CD4-positive, alpha-beta T cell (primary cell): ENCODE results near the gene ALDH3B1. TPM values are rescaled to one million over a fixed set of nuclear protein-coding genes. Genes with fewer than 3 reads are reported as not detected.

Source experiments
- ATAC-seq: fragments of 200-7000 bp; cut with Tn5 transposase; one replicate; pipeline ENCODE4 v1.10.0; 2022; ENCODE audit warnings: mild to moderate bottlenecking; ENCODE audit not compliant: poor library complexity
- CTCF ChIA-PET: fragments of 350-600 bp; sonication (Branson Sonifier 250); formaldehyde crosslinking; loops from one replicate; lab custom pipeline; 2021; ENCODE audit warnings: antibody characterized with exemption, inconsistent platforms; lab: Charles Lee
- POLR2A ChIA-PET: fragments of 350-600 bp; sonication (Branson Sonifier 250); formaldehyde crosslinking; loops from one replicate; lab custom pipeline; 2021; ENCODE audit warnings: antibody characterized with exemption, inconsistent platforms; lab: Charles Lee
- DNase-seq, 14 experiments: peaks; one replicate each; pipeline ENCODE4 v3.0.0-alpha.2; 2013 to 2020; ENCODE audit warnings: mixed read lengths in 2 of 14
- H3K27ac ChIP-seq, 2 donors: one replicate each; pipeline versions ENCODE4 v1.5.1 to v1.7.0; 2013; ENCODE audit warnings: low read length in 2 of 2, low read depth in 1 of 2, mild to moderate bottlenecking in 1 of 2
- H3K27me3 ChIP-seq, 2 experiments: 1 replicate in 1 of 2; 2 replicates in 1 of 2; pipeline versions ENCODE4 v1.6.1 to v1.7.0; 2013; ENCODE audit warnings: low read length in 2 of 2, control low read depth in 1 of 2, mild to moderate bottlenecking in 1 of 2, moderate library complexity in 1 of 2; ENCODE audit not compliant: insufficient read depth in 2 of 2, control insufficient read depth in 1 of 2
- H3K36me3 ChIP-seq: one replicate; pipeline ENCODE4 v1.6.1; 2013; ENCODE audit warnings: low read length, control low read depth; ENCODE audit not compliant: insufficient read depth
- H3K4me1 ChIP-seq: one replicate; pipeline ENCODE4 v1.6.1; 2013; ENCODE audit warnings: low read length, control low read depth; ENCODE audit not compliant: insufficient read depth
- H3K4me3 ChIP-seq: one replicate; pipeline ENCODE4 v1.5.1; 2013; ENCODE audit warnings: mild to moderate bottlenecking, low read length, moderate library complexity
- H3K9me3 ChIP-seq, 2 experiments: 1 replicate in 1 of 2; 2 replicates in 1 of 2; pipeline versions ENCODE4 v1.6.1 to v1.7.0; 2013; ENCODE audit warnings: low read length in 2 of 2, mild to moderate bottlenecking in 2 of 2, control low read depth in 1 of 2, moderate library complexity in 1 of 2; ENCODE audit not compliant: control insufficient read depth in 1 of 2, insufficient read depth in 1 of 2
- H3K27ac Mint-ChIP-seq: one replicate; pipeline ENCODE4 v1.8.0; 2020; ENCODE audit warnings: mixed read lengths
- H3K27me3 Mint-ChIP-seq: one replicate; pipeline ENCODE4 v1.8.0; 2021; ENCODE audit warnings: mixed read lengths
- H3K36me3 Mint-ChIP-seq: one replicate; pipeline ENCODE4 v1.8.0; 2021; ENCODE audit warnings: low read depth, mixed read lengths
- H3K4me1 Mint-ChIP-seq: one replicate; pipeline ENCODE4 v1.8.0; 2021; ENCODE audit warnings: low read depth, mixed read lengths
- H3K4me3 Mint-ChIP-seq: one replicate; pipeline ENCODE4 v1.8.0; 2020; ENCODE audit warnings: mild to moderate bottlenecking, mixed read lengths
- H3K9me3 Mint-ChIP-seq: one replicate; pipeline ENCODE4 v1.8.0; 2020; ENCODE audit warnings: mixed read lengths
- intact Hi-C, 2 experiments: fragments of 100-400 bp; cut with DNase I in 1 of 2; cut with micrococcal nuclease in 1 of 2; formaldehyde crosslinking; loops; one replicate each; pipeline versions ENCODE4 v1.15.1 to v1.9.0; 2023 to 2025; cut with DNase I, micrococcal nuclease
- total RNA-seq, 174 experiments: library from RNA in 2 of 174; stranded (reverse) in 2 of 174; gene quantifications; one replicate each; pipeline ENCODE4 v1.2.3 and lab custom pipeline; 2021 to 2026
- TF ChIP-seq, protein P1 (sequence below): fragments of 200-600 bp; IDR thresholded peaks from one replicate; pipeline ENCODE4 v1.8.0; 2022; ENCODE audit warnings: antibody characterized with exemption, mild to moderate bottlenecking

ALDH3B1 gene
- total RNA-seq, 2 experiments from 2014 or later = 0.34 to 0.44 TPM

DNA sequence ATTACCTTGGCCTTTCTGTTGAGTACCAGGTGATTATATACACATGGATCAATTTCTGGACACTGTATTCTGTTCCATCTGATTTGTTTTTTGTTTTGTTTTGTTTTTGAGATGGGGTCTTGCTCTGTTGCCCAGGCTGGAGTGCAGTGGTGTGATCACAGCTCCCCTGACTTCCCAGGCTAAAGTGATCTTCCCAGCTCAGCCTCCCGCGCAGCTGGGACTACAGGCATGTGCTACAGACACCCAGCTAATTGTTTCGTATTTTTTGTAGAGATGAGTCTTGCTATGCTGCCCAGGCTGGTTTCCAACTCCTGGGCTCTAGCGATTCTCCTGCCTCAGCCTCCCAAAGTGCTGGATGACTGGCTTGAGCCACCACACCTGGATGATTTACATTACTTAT lies 47.7 kb downstream of the ALDH3B1 start:
- Mint-ChIP-seq H3K4me1 (no peaks in the 10 kb centered on the region), H3K9me3 (no peaks in the 10 kb centered on the region), H3K27me3 (no peaks in the 10 kb centered on the region), H3K4me3 (no peak overlapping the region), H3K36me3 (peaks cover 9% of the 10 kb centered on the region), H3K27ac (no peak overlapping the region)
- Histone ChIP-seq H3K4me3 (no peak overlapping the region), H3K4me1 (no peaks in the 10 kb centered on the region), H3K9me3 (no peaks in the 10 kb centered on the region), H3K27me3 (no peaks in the 10 kb centered on the region), H3K36me3 (peaks cover 8% of the 10 kb centered on the region), H3K27ac (no peak overlapping the region)
- DNase-seq = no peak
- ChIA-PET POLR2A (no interaction called here), CTCF (no interaction called here)
- no peak for ATAC-seq
- TF ChIP-seq, protein P1, sequence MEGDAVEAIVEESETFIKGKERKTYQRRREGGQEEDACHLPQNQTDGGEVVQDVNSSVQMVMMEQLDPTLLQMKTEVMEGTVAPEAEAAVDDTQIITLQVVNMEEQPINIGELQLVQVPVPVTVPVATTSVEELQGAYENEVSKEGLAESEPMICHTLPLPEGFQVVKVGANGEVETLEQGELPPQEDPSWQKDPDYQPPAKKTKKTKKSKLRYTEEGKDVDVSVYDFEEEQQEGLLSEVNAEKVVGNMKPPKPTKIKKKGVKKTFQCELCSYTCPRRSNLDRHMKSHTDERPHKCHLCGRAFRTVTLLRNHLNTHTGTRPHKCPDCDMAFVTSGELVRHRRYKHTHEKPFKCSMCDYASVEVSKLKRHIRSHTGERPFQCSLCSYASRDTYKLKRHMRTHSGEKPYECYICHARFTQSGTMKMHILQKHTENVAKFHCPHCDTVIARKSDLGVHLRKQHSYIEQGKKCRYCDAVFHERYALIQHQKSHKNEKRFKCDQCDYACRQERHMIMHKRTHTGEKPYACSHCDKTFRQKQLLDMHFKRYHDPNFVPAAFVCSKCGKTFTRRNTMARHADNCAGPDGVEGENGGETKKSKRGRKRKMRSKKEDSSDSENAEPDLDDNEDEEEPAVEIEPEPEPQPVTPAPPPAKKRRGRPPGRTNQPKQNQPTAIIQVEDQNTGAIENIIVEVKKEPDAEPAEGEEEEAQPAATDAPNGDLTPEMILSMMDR = no peak
- intact Hi-C loops = no loop called here

DNA sequence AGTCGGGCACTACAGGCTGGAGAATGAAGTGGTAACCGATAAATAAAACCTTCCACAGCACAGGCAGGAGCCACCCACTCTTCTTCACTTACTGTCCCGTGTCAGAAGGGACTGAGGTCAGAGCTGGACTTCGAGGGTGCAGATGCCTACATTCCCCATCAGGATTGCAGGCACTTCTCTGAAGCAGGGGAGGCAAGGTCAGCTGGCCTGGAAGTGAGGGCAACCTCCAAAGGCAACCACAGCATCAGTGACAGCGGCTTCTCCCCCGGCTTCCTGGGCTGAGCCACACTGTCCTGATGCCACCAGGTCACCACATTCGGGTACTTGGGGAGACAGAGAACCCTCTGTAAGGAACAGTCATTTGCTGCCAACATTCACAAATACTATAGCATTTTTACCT lies 51.4 kb downstream of the ALDH3B1 start:
- no peaks in the 10 kb centered on the region for H3K9me3 ChIP-seq
- H3K27ac Mint-ChIP-seq = no peak overlapping the region
- peaks cover 3% of the 10 kb centered on the region for H3K36me3 ChIP-seq
- ChIA-PET CTCF (interaction anchor here (0.6 kb wide), 1 partner anchor 142 kb away, joined by 3 read pairs; no protein-coding TSS in a partner anchor), POLR2A (no interaction called here)
- no peak overlapping the region for H3K4me3 Mint-ChIP-seq
- ATAC-seq = no peak
- no peaks in the 10 kb centered on the region for H3K4me1 Mint-ChIP-seq
- no peaks in the 10 kb centered on the region for H3K27me3 Mint-ChIP-seq
- DNase-seq = no peak
- H3K27ac ChIP-seq = no peak overlapping the region
- H3K4me3 ChIP-seq = no peak overlapping the region
- peaks cover 9% of the 10 kb centered on the region for H3K36me3 Mint-ChIP-seq
- no peaks in the 10 kb centered on the region for H3K4me1 ChIP-seq
- intact Hi-C loops = no loop called here
- no peaks in the 10 kb centered on the region for H3K27me3 ChIP-seq
- TF ChIP-seq, protein P1 = no peak
- H3K9me3 Mint-ChIP-seq = no peaks in the 10 kb centered on the region

DNA sequence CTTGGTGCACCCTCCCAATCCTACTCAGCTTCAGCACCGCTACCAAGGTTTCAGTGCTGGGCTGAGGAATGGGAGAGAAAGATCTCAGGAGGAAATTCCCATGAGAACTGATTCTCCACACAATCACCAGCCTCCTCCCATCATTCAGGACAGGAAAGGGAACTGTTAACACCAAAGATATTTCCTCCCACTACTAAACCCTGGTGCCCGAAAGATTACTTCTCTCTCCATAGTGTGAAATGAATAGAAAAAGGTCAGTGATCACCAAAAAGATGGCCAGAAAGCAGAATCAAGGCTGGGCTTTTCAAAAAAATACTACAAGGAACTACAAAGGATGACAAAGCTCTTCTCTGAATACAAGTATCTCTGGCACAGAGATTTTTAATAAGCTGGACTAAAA lies 54.8 kb downstream of the ALDH3B1 start:
- H3K27me3 ChIP-seq = no peaks in the 10 kb centered on the region
- no peaks in the 10 kb centered on the region for H3K4me1 Mint-ChIP-seq
- H3K27ac Mint-ChIP-seq = no peak overlapping the region
- intact Hi-C loops = no loop called here
- H3K4me1 ChIP-seq = no peaks in the 10 kb centered on the region
- H3K4me3 ChIP-seq = no peak overlapping the region
- H3K27me3 Mint-ChIP-seq = no peaks in the 10 kb centered on the region
- ATAC-seq = no peak
- CTCF ChIA-PET = no interaction called here
- POLR2A ChIA-PET = no interaction called here
- no peak for DNase-seq
- H3K9me3 Mint-ChIP-seq = no peaks in the 10 kb centered on the region
- no peaks in the 10 kb centered on the region for H3K9me3 ChIP-seq
- no peak overlapping the region for H3K27ac ChIP-seq
- TF ChIP-seq, protein P1 = no peak
- H3K4me3 Mint-ChIP-seq = no peak overlapping the region
- H3K36me3 Mint-ChIP-seq = peaks cover 36% of the 10 kb centered on the region
- peaks cover 3% of the 10 kb centered on the region for H3K36me3 ChIP-seq
